ENCODE measurements around the gene ADAP2. TPM values are rescaled to one million over a fixed set of nuclear protein-coding genes. Genes with fewer than 3 reads are reported as not detected.

ADAP2 gene
- total and polyA plus RNA-seq, 4 donors, result 3.8 to 44.6 (median 16.8) TPM

DNA sequence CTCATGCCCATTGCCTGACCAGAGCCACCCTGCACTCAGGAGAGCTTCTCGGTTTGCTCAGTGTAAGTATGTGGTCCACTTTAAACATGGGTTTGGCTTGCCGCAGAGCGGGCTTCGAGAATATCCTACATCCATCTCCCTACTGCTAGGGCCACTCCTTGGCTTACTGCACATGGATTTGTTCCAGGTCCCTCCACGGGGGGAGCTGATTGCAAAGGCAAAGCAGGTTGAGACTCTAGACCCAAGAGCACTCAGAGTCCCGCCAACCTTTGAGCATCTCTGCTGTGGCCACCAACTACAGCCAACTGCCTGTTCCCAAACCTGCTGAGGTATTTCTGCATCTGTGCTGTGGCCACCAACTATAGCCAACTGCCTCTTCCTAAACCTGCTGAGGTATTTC, 75.5 kb downstream of the ADAP2 start:
- H3K27me3 ChIP-seq (ENCODE audit: control insufficient read depth in 1 of 2, insufficient read depth in 2 of 2, low read length in 1 of 2), result no peaks in the 10 kb centered on the region
- H3K27ac ChIP-seq (ENCODE audit: low read depth in 1 of 2, low read length in 2 of 2), result no peak overlapping the region
- H3K4me3 ChIP-seq (ENCODE audit: low read length in 2 of 2), result no peak overlapping the region
- ATAC-seq (ENCODE audit: low FRiP score), result no peak
- no peaks in the 10 kb centered on the region for H3K4me1 ChIP-seq (ENCODE audit: control insufficient read depth in 1 of 2, insufficient read depth in 2 of 2, low read length in 2 of 2)
- H3K9me3 ChIP-seq (ENCODE audit: control insufficient read depth, low read length), result no peaks in the 10 kb centered on the region
- intact Hi-C loops (cut with DNase I), result no loop called here
- peaks cover 8 to 12% of the 10 kb centered on the region in 2 donors for H3K36me3 ChIP-seq (ENCODE audit: control insufficient read depth in 1 of 2, insufficient read depth in 2 of 2, low read length in 1 of 2)
- DNase-seq, result no peak
- 95 to 98% methylated on average over 6 of the region's 6 CpGs for WGBS, 2 donors

DNA sequence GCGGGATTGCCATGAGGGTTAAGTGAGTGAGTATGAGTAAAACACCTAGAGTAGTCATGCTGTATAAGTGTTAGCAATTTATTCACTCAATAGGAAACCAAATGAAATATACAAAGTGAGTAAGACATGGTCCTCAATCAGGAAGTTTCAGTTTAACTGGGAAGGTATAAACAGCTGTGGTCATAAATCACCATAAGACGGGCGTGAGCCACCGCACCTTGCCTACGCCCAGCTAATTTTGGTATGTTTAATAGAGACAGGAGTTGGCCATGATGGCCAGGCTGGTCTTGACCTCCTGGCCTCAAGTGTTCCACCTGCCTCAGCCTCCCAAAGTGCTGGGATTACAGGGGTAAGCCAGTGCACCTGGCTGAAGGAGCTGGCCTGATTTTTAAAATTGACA, 76.1 kb downstream of the ADAP2 start:
- H3K27me3 ChIP-seq (ENCODE audit: control insufficient read depth in 1 of 2, insufficient read depth in 2 of 2, low read length in 1 of 2), result no peaks in the 10 kb centered on the region
- H3K4me3 ChIP-seq (ENCODE audit: low read length in 2 of 2), result no peak overlapping the region
- DNase-seq (no peak), ATAC-seq (ENCODE audit: low FRiP score) (no peak)
- H3K27ac ChIP-seq (ENCODE audit: low read depth in 1 of 2, low read length in 2 of 2), result no peak overlapping the region
- 95 to 96% methylated on average over 5 of the region's 5 CpGs for WGBS, 2 donors
- intact Hi-C loops (cut with DNase I), result no loop called here
- H3K9me3 ChIP-seq (ENCODE audit: control insufficient read depth, low read length), result no peaks in the 10 kb centered on the region
- H3K36me3 ChIP-seq (ENCODE audit: control insufficient read depth in 1 of 2, insufficient read depth in 2 of 2, low read length in 1 of 2), result peaks cover 8 to 12% of the 10 kb centered on the region in 2 donors
- no peaks in the 10 kb centered on the region for H3K4me1 ChIP-seq (ENCODE audit: control insufficient read depth in 1 of 2, insufficient read depth in 2 of 2, low read length in 2 of 2)

DNA sequence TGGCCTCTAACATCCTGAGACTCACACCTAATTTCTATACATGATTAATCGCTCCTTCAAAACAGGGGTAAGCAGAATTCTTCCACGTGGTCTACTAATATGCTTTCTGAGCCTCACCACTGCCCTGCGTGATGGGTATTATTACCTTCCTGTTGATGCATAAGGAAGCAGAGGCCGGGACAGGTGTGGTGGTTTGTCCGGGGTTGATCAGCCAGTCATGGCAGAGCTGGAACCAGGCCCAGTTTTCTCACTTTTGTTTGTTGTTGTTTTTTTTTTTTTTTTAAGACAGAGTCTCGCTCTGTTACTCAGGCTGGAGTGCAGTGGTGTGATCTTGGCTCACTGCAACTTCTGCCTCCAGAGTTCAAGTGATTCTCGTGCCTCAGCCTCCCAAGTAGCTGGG, 80.3 kb downstream of the ADAP2 start:
- H3K36me3 ChIP-seq (ENCODE audit: control insufficient read depth in 1 of 2, insufficient read depth in 2 of 2, low read length in 1 of 2), result peaks cover 8% of the 10 kb centered on the region in 2 donors
- no peaks in the 10 kb centered on the region for H3K9me3 ChIP-seq (ENCODE audit: control insufficient read depth, low read length)
- no peaks in the 10 kb centered on the region for H3K27me3 ChIP-seq (ENCODE audit: control insufficient read depth in 1 of 2, insufficient read depth in 2 of 2, low read length in 1 of 2)
- ATAC-seq (ENCODE audit: low FRiP score) (no peak), DNase-seq (no peak)
- no peak overlapping the region for H3K4me3 ChIP-seq (ENCODE audit: low read length in 2 of 2)
- intact Hi-C loops (cut with DNase I), result no loop called here
- 89 to 92% methylated on average over 7 of the region's 7 CpGs for WGBS, 2 donors
- H3K27ac ChIP-seq (ENCODE audit: low read depth in 1 of 2, low read length in 2 of 2), result no peak overlapping the region
- no peaks in the 10 kb centered on the region for H3K4me1 ChIP-seq (ENCODE audit: control insufficient read depth in 1 of 2, insufficient read depth in 2 of 2, low read length in 2 of 2)

DNA sequence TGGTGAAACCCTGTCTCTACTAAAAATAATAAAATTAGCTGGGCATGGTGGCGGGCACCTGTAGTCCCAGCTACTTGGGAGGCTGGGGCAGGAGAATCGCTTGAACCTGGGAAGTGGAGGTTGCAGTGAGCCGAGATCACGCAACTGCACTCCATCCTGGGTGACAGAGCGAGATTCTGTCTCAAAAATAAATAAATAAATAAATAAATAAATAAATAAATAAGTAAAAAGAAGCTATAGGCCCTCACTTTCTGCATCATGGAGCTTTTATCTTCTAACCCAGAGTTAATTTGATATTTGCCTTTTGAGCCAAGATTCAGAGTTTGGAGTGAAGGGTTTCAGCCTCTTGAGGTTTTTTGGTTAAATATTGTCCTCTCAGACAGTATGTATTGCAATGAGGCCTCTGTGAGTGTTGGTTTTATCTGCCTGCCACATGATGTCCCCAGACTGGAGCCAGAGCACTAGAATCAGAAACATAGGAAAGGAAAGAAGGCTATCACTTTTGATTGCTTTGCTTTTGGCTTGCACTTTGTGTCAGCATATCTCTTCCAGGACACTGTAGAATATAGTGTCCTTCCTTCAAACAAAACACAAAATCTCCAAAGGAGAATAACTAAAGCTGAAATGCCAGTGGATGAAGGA, 81.6 kb downstream of the ADAP2 start:
- Histone ChIP-seq H3K4me3 (ENCODE audit: low read length in 2 of 2) (no peak overlapping the region), H3K4me1 (ENCODE audit: control insufficient read depth in 1 of 2, insufficient read depth in 2 of 2, low read length in 2 of 2) (no peaks in the 10 kb centered on the region), H3K9me3 (ENCODE audit: control insufficient read depth, low read length) (no peaks in the 10 kb centered on the region), H3K27me3 (ENCODE audit: control insufficient read depth in 1 of 2, insufficient read depth in 2 of 2, low read length in 1 of 2) (no peaks in the 10 kb centered on the region), H3K27ac (ENCODE audit: low read depth in 1 of 2, low read length in 2 of 2) (no peak overlapping the region), H3K36me3 (ENCODE audit: control insufficient read depth in 1 of 2, insufficient read depth in 2 of 2, low read length in 1 of 2) (peaks cover 4 to 8% of the 10 kb centered on the region in 2 donors)
- ATAC-seq (ENCODE audit: low FRiP score) (no peak), DNase-seq (no peak)
- intact Hi-C loops (cut with DNase I), result no loop called here
- WGBS, 2 donors, result 98% methylated on average over 5 of the region's 5 CpGs

DNA sequence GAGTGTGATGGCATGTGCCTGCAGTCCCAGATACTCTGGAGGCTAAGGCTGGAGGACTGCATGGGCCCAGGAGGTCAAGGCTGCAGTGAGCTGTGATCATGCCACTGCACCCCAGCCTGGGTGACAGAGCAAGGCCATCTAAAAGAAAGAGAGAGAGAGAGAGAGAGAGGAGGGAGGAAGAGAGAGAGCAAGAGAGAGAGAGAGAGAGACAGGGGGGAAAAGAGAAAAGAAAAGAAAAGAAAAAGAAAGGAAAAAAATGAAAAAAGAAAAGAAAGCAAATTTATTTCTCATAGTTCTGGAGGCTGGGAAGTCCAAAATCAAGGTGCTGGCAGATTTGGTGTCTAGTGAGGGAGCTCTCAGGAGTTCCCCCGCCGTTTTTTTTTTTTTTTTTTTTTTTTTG, 82.4 kb downstream of the ADAP2 start:
- ATAC-seq (ENCODE audit: low FRiP score), result no peak
- Histone ChIP-seq H3K27me3 (ENCODE audit: control insufficient read depth in 1 of 2, insufficient read depth in 2 of 2, low read length in 1 of 2) (no peaks in the 10 kb centered on the region), H3K27ac (ENCODE audit: low read depth in 1 of 2, low read length in 2 of 2) (no peak overlapping the region), H3K9me3 (ENCODE audit: control insufficient read depth, low read length) (no peaks in the 10 kb centered on the region), H3K4me1 (ENCODE audit: control insufficient read depth in 1 of 2, insufficient read depth in 2 of 2, low read length in 2 of 2) (no peaks in the 10 kb centered on the region), H3K36me3 (ENCODE audit: control insufficient read depth in 1 of 2, insufficient read depth in 2 of 2, low read length in 1 of 2) (peaks cover 0 to 4% of the 10 kb centered on the region in 2 donors), H3K4me3 (ENCODE audit: low read length in 2 of 2) (no peak overlapping the region)
- WGBS, 2 donors, result 91 to 93% methylated on average over 2 of the region's 2 CpGs
- intact Hi-C loops (cut with DNase I), result no loop called here
- no peak for DNase-seq

DNA sequence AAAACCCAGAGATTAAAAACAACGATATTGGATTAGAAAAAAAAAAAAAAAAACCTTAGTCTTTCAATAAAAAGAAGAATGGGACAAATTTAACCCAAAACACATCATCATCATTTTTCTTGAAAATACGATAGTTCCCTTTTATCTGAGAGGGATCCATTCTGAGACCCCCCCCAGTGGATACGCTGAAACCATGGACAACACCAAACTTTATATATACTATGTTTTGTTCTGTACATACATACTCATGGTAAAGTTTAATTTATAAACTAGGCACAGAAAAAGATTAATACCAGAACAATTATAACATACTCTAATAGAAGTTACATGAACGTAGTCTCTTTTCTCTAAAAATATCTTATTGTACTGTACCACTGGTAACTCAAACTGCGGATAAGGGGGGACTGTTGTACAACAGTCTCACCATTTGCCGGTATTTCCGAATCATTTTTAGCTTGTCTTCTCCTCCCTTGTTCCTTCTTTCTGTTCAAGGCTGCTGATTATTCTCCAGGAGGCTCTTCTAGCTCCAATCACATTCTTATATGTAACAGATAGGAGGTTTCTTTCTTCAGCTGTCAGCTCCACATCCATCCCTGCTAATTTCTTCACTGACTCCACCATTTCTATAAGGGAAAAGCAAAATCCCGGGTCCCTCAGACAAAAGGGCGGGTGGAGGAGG, 86.1 kb downstream of the ADAP2 start:
- Histone ChIP-seq H3K27me3 (ENCODE audit: control insufficient read depth in 1 of 2, insufficient read depth in 2 of 2, low read length in 1 of 2) (no peaks in the 10 kb centered on the region), H3K4me1 (ENCODE audit: control insufficient read depth in 1 of 2, insufficient read depth in 2 of 2, low read length in 2 of 2) (no peaks in the 10 kb centered on the region), H3K27ac (ENCODE audit: low read depth in 1 of 2, low read length in 2 of 2) (peak overlapping the region; percentile 68 to 87), H3K9me3 (ENCODE audit: control insufficient read depth, low read length) (no peaks in the 10 kb centered on the region), H3K36me3 (ENCODE audit: control insufficient read depth in 1 of 2, insufficient read depth in 2 of 2, low read length in 1 of 2) (no peaks in the 10 kb centered on the region), H3K4me3 (ENCODE audit: low read length in 2 of 2) (peak overlapping the region; percentile 35 to 46)
- intact Hi-C loops (cut with DNase I), result no loop called here
- DNase-seq, result no peak
- 49 to 52% methylated on average over 9 of the region's 9 CpGs for WGBS, 2 donors
- ATAC-seq (ENCODE audit: low FRiP score), result no peak

DNA sequence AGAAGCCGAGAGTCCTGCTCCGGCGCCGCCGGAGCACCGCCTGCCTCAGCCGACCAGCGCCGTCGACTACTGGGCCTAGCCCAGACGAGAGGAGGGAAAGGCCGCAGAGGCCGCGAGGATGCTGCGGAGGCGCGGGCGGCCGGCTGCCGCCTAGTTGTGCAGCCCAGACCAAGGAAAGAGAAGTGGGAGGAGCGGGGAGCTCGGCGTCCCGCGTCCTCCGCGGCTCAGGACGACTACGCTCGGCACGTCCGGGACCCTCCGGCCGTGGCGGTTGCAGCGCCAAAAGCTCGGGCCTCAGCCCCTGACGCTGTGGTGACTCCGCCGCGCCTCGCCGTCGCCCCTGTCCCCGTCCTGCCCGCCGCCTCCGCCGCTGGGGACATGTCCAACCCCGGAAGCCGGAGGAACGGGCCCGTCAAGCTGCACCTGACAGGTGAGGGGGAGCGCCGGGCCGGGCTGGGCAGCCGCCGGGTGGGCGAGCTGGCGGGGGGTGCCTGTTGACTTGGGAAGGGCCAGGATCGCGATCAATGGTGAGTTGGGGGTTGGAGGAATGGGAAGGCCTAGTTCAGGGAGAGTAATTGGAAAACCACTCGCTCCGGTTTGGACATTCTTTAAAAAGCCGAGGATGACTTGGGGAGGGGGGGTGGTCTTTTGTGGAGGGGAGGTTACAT, 86.8 kb downstream of the ADAP2 start:
- peak; percentile 86 for ATAC-seq (ENCODE audit: low FRiP score)
- Histone ChIP-seq H3K27me3 (ENCODE audit: control insufficient read depth in 1 of 2, insufficient read depth in 2 of 2, low read length in 1 of 2) (no peaks in the 10 kb centered on the region), H3K27ac (ENCODE audit: low read depth in 1 of 2, low read length in 2 of 2) (peak overlapping the region; percentile 68 to 87), H3K4me3 (ENCODE audit: low read length in 2 of 2) (peak overlapping the region; percentile 35 to 46), H3K36me3 (ENCODE audit: control insufficient read depth in 1 of 2, insufficient read depth in 2 of 2, low read length in 1 of 2) (no peaks in the 10 kb centered on the region), H3K9me3 (ENCODE audit: control insufficient read depth, low read length) (no peaks in the 10 kb centered on the region), H3K4me1 (ENCODE audit: control insufficient read depth in 1 of 2, insufficient read depth in 2 of 2, low read length in 2 of 2) (no peaks in the 10 kb centered on the region)
- intact Hi-C loops (cut with DNase I), result no loop called here
- WGBS, 2 donors, result 1% methylated on average over 56 to 65 of the region's 65 CpGs
- peak; percentile 75 to 85 for DNase-seq

Data from aorta (tissue), 5 donors.